Sigmoid colon (tissue), 7 donors: Measurements from ENCODE around the gene CCDC158. TPM values are rescaled to one million over a fixed set of nuclear protein-coding genes. Genes with fewer than 3 reads are reported as not detected.

Experiments
- DNase-seq: peaks from one replicate; pipeline ENCODE4 v3.0.0-alpha.2; 2019
- H3K27ac ChIP-seq, 4 donors: fragments of 200-600 bp; sonication (generic); one replicate each; pipeline ENCODE4 v1.5.1; 2016 to 2019; ENCODE audit warnings: mild to moderate bottlenecking in 1 of 4
- H3K27me3 ChIP-seq, 3 donors: fragments of 200-600 bp; sonication (generic); one replicate each; pipeline ENCODE4 v1.5.1; 2019; ENCODE audit warnings: mild to moderate bottlenecking in 1 of 3
- H3K36me3 ChIP-seq, 4 donors: fragments of 200-600 bp; sonication (generic); one replicate each; pipeline ENCODE4 v1.5.1; 2016 to 2019
- H3K4me1 ChIP-seq, 4 donors: fragments of 200-600 bp; sonication (generic); one replicate each; pipeline ENCODE4 v1.5.1; 2017 to 2019
- H3K4me3 ChIP-seq, 4 donors: fragments of 200-600 bp; sonication (generic); one replicate each; pipeline ENCODE4 v1.5.1; 2017 to 2019; ENCODE audit warnings: mild to moderate bottlenecking in 2 of 4, moderate library complexity in 1 of 4
- H3K9me3 ChIP-seq, 4 donors: fragments of 200-600 bp in 3 of 4; sonication (generic) in 3 of 4; one replicate each; pipeline versions ENCODE4 v1.5.1 to v1.6.1; 2013 to 2019
- CTCF ChIP-seq, 4 experiments: fragments of 450-650 bp in 3 of 4; fragments of 200-600 bp in 1 of 4; IDR thresholded peaks; one replicate each; pipeline ENCODE4 v1.5.1; 2016 to 2019; ENCODE audit warnings: antibody characterized with exemption in 4 of 4, mild to moderate bottlenecking in 3 of 4, moderate library complexity in 2 of 4
- EP300 ChIP-seq, 4 donors: sonication (generic); formaldehyde crosslinking; IDR thresholded peaks; one replicate each; pipeline ENCODE4 v1.6.1; 2017; ENCODE audit warnings: antibody characterized with exemption in 4 of 4
- POLR2A ChIP-seq, 2 donors: fragments of 450-650 bp; IDR thresholded peaks; one replicate each; pipeline ENCODE4 v1.6.1; 2016; ENCODE audit warnings: antibody characterized with exemption in 2 of 2, mild to moderate bottlenecking in 2 of 2, moderate library complexity in 2 of 2
- POLR2AphosphoS5 ChIP-seq, 4 donors: sonication (generic); formaldehyde crosslinking; IDR thresholded peaks; one replicate each; pipeline ENCODE4 v1.6.1; 2017; ENCODE audit warnings: antibody characterized with exemption in 4 of 4
- WGBS, 2 donors: extraction: QIAGEN DNeasy Blood & Tissue Kit; methylation state at CpG; one replicate each; pipeline ENCODE4 v1.1.7; 2013; 5-methylcytosine and 5-hydroxymethylcytosine counted together
- intact Hi-C: fragments of 100-400 bp; cut with DNase I; formaldehyde crosslinking; loops from one replicate; pipeline ENCODE4 v1.15.1; 2023
- polyA plus RNA-seq, 3 donors: library from polyadenylated mRNA; stranded (reverse); fragments of 200-250 nt; gene quantifications; one replicate each; pipeline ENCODE4 v1.2.3, GENCODE V29; 2013
- total RNA-seq, 4 donors: library from RNA; depleted of rRNA; stranded (reverse); fragments of >200 nt; gene quantifications; one replicate each; pipeline ENCODE4 v1.1.0, GENCODE V29; 2016
- donor health status: healthy with polysubstance abuse.
- donor health status: Bipolar disorder and iron deficiency.
- donor health status: healthy.

CCDC158 gene
- total and polyA plus RNA-seq, 7 donors: 0.12 to 1.7 (median 0.62) TPM; not detected in 3

- Histone ChIP-seq H3K4me3 (no peak overlapping the region), H3K27me3 (no peaks in the 10 kb centered on the region), H3K36me3 (no peaks in the 10 kb centered on the region), H3K9me3 (peaks cover 0 to 7% (median 3%) of the 10 kb centered on the region in 4 donors), H3K27ac (no peak overlapping the region), H3K4me1 (no peaks in the 10 kb centered on the region)
- intact Hi-C loops: no loop called here
- TF ChIP-seq CTCF (IDR thresholded peaks at IDR 0.05) (no peak), POLR2AphosphoS5 (IDR thresholded peaks at IDR 0.05) (no peak), EP300 (IDR thresholded peaks at IDR 0.05) (no peak), POLR2A (IDR thresholded peaks at IDR 0.05) (no peak)
- no peak for DNase-seq
Measured at GRCh38 chr4:76325072-76325471, 95.9 kb downstream of the CCDC158 start.

GRCh38 chr4:76322236-76322635 lies 98.7 kb downstream of the CCDC158 start:
- Histone ChIP-seq H3K4me1 (no peaks in the 10 kb centered on the region), H3K27ac (no peak overlapping the region), H3K9me3 (peaks cover 0 to 7% (median 3%) of the 10 kb centered on the region in 4 donors), H3K27me3 (no peaks in the 10 kb centered on the region), H3K4me3 (no peak overlapping the region), H3K36me3 (no peaks in the 10 kb centered on the region)
- no peak for DNase-seq
- TF ChIP-seq POLR2A (IDR thresholded peaks at IDR 0.05): no peak
- TF ChIP-seq EP300 (IDR thresholded peaks at IDR 0.05): no peak
- TF ChIP-seq POLR2AphosphoS5 (IDR thresholded peaks at IDR 0.05): no peak
- no peak for TF ChIP-seq CTCF (IDR thresholded peaks at IDR 0.05)
- WGBS, 2 donors: 84 to 85% methylated on average over 3 of the region's 3 CpGs
- intact Hi-C loops: no loop called here

- peaks cover 0 to 3% (median 0%) of the 10 kb centered on the region in 4 donors for H3K9me3 ChIP-seq
- intact Hi-C loops: no loop called here
- TF ChIP-seq POLR2AphosphoS5 (IDR thresholded peaks at IDR 0.05) (no peak), EP300 (IDR thresholded peaks at IDR 0.05) (no peak), CTCF (IDR thresholded peaks at IDR 0.05) (no peak), POLR2A (IDR thresholded peaks at IDR 0.05) (no peak)
- no peaks in the 10 kb centered on the region for H3K27me3 ChIP-seq
- H3K4me1 ChIP-seq: peaks cover 0 to 4% (median 0%) of the 10 kb centered on the region in 4 donors
- 94 to 95% methylated on average over 1 of the region's 1 CpG for WGBS, 2 donors
- H3K27ac ChIP-seq: no peak overlapping the region
- no peaks in the 10 kb centered on the region for H3K36me3 ChIP-seq
- H3K4me3 ChIP-seq: no peak overlapping the region
- no peak for DNase-seq
Measured at GRCh38 chr4:76316131-76316530, 104.8 kb downstream of the CCDC158 start.

- H3K36me3 ChIP-seq: peaks cover 0 to 5% (median 0%) of the 10 kb centered on the region in 4 donors
- peaks cover 0 to 3% (median 0%) of the 10 kb centered on the region in 4 donors for H3K9me3 ChIP-seq
- H3K4me1 ChIP-seq: peaks cover 0 to 4% (median 0%) of the 10 kb centered on the region in 4 donors
- no peak overlapping the region for H3K4me3 ChIP-seq
- TF ChIP-seq POLR2A (IDR thresholded peaks at IDR 0.05) (no peak), CTCF (IDR thresholded peaks at IDR 0.05) (no peak), POLR2AphosphoS5 (IDR thresholded peaks at IDR 0.05) (no peak), EP300 (IDR thresholded peaks at IDR 0.05) (no peak)
- no peaks in the 10 kb centered on the region for H3K27me3 ChIP-seq
- no peak overlapping the region for H3K27ac ChIP-seq
- no peak for DNase-seq
- 86 to 91% methylated on average over 7 of the region's 7 CpGs for WGBS, 2 donors
- intact Hi-C loops: no loop called here
Measured at GRCh38 chr4:76315267-76315918, 105.5 kb downstream of the CCDC158 start.

GRCh38 chr4:76313547-76313946 lies 107.4 kb downstream of the CCDC158 start:
- Histone ChIP-seq H3K9me3 (peaks cover 0 to 3% (median 0%) of the 10 kb centered on the region in 4 donors), H3K4me3 (no peak overlapping the region), H3K4me1 (peaks cover 0 to 17% (median 7%) of the 10 kb centered on the region in 4 donors), H3K36me3 (peaks cover 0 to 19% (median 3%) of the 10 kb centered on the region in 4 donors), H3K27ac (no peak overlapping the region), H3K27me3 (no peaks in the 10 kb centered on the region)
- DNase-seq: no peak
- 81 to 84% methylated on average over 2 of the region's 2 CpGs for WGBS, 2 donors
- intact Hi-C loops: no loop called here
- no peak for TF ChIP-seq POLR2A (IDR thresholded peaks at IDR 0.05)
- no peak for TF ChIP-seq CTCF (IDR thresholded peaks at IDR 0.05)
- TF ChIP-seq EP300 (IDR thresholded peaks at IDR 0.05): no peak
